ENCODE data around the gene MYO1B.

MYO1B gene

GRCh38 chr2:191264647-191265081 is 19.5 kb downstream of the MYO1B start:
- DNase-seq = no peak

GRCh38 chr2:191265311-191266170 is 20.3 kb downstream of the MYO1B start:
- DNase-seq = no peak

- DNase-seq = no peak
Observed at GRCh38 chr2:191266201-191266600, 21.0 kb downstream of the MYO1B start.

DNA sequence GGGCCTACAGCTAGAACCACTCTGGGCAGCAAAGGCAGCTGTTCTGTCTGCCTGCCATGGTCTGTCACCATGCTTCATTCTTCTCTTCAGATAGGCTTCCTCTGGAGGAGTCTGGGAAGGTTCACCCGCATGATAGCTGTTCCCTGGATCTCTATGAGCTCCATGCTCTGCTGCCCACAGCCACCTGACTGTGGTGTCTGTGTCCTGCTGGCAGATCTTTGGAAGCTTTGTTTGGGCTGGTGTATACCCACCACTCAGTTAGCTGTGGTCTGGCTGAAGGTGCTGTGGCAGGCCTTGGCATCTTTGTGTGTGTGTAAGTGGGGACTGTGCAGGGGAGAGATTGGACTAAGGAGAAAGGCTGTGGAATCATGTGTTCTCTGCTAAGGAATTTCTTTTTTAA is 23.4 kb downstream of the MYO1B start:
- no peak for DNase-seq

GRCh38 chr2:191270306-191271161 is 25.3 kb downstream of the MYO1B start:
- DNase-seq = no peak

DNA sequence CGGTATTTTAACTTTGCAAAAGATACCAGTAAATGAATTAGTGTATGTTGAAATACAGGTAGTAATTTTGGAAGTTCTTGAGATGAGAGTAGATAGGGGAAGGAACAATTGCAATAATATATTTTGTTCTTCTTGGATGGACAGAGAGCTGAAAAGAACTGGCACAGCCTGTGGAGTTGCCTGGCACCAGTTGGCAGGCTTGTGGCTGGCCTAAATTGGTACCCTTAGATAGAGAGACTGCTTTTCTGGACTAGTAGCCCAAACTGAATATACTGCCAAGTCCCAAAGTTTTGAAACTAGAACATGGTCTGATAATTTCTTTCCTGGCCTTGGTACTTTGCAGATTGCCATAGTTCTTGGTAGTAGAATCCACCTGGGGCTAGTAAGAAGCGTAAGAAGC is 26.9 kb downstream of the MYO1B start:
- DNase-seq = no peak

DNA sequence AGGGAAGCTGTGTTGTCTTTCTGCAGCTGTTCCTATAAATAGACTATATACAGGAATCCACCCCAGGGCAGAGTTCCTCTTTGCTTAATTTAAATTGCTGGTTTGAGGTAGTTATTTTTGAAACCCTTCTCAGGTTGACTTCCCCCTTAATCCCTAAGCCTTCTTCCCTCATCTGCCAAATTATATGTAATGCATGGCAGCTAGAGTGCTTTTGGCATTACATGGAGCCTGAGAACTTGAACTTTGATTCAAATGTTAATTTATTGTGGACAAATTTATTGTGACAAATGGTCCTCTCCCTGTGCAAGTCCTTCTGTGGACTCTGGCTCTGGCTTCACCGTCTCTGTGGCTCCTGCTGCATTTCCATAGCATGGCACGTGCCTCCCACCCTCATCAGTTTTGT is 29.2 kb downstream of the MYO1B start:
- DNase-seq = no peak

DNA sequence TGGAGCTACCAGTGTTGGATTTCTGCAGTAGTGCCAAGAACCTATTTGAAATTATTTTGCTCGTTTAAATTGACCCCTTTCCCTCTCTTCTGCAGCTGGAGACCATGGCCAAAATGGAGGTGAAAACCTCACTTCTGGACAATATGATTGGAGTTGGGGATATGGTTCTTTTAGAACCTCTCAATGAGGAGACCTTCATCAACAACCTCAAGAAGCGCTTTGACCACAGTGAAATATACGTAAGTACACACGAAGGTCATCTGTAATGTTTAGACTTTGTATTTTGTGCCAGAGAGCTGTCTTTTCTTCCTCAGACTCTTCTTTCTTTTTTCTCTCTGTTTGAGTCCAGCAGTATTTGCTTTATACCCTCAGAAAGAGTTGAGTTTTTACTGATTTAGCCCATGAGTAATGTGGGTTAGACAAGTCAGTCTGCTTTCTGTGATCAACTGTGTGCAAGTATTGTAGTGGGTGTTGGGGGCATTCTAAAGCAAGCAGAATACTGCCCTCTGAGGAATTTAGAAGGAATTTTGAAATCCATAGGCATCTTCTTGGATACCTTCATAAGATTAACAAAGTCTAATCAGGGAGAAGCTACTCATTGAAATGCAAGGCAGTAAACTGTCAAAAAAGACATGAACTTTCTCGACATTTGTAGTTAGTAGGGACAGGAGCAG is 31.7 kb downstream of the MYO1B start:
- DNase-seq = no peak

DNA sequence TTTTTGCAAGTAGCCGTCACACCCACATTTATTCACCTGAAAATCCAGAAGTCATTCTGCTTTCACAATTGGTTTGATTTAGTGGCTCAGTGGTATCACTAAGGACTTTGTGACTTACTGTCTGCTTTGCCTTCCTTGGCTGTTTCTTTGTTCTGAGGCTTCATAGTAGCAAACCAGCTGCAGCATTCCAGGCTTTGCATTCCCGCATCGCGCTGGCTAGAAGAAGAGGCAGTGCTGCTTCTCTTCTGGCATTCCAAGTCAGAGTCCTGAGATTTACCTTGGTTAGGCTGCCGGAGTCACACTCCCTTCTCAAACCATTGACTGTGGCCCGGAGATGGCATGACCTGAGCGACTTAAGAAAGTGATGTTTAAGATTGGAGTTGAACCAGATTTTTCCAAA is 35.1 kb downstream of the MYO1B start:
- no peak for DNase-seq

- DNase-seq = no peak
Observed at GRCh38 chr2:191280834-191281756, 35.9 kb downstream of the MYO1B start.

GRCh38 chr2:191285252-191285651 is 40.0 kb downstream of the MYO1B start:
- no peak for DNase-seq

GRCh38 chr2:191287820-191288219 is 42.6 kb downstream of the MYO1B start:
- DNase-seq = no peak

DNA sequence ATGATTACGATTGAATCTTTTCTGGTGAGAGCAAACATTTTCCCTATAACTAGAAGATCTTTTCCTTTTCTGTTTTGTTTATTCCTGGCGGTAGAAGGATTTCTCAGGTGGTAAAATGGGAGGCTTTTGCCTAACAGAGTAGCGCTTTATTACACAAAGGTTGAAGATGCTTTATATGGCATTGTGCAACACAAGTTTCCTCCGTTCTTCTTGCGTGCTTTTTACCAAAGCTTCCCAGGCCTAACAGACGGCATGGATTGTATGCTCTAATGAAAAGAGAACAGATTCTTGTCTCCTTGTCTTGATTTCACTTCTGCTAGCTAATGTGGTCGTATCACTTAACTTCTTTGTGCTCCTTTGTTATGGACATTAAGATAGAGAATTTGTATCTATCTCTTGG is 43.8 kb downstream of the MYO1B start:
- DNase-seq = no peak

- DNase-seq = no peak
Observed at GRCh38 chr2:191291471-191291870, 46.3 kb downstream of the MYO1B start.

DNA sequence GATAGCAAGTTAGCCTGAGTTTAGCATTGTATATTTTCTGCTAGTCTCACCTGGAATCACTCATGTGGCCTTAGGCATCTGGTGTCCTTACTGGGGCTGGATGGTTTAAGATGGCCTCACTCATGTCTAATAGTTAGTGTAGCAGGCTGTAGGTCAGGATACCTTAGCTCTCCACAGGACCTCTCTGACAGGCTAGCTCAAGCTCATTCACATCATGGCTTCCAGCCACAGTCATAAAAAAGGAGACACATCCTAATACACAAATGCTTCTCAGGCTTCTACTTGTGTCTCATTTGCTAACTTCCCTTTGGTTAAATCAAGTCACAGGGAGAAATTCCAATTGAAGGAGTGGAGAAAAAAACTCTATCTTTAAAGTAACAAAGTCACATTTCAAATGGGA is 47.7 kb downstream of the MYO1B start:
- no peak for DNase-seq

GRCh38 chr2:191295088-191295487 is 49.9 kb downstream of the MYO1B start:
- DNase-seq = no peak

DNA sequence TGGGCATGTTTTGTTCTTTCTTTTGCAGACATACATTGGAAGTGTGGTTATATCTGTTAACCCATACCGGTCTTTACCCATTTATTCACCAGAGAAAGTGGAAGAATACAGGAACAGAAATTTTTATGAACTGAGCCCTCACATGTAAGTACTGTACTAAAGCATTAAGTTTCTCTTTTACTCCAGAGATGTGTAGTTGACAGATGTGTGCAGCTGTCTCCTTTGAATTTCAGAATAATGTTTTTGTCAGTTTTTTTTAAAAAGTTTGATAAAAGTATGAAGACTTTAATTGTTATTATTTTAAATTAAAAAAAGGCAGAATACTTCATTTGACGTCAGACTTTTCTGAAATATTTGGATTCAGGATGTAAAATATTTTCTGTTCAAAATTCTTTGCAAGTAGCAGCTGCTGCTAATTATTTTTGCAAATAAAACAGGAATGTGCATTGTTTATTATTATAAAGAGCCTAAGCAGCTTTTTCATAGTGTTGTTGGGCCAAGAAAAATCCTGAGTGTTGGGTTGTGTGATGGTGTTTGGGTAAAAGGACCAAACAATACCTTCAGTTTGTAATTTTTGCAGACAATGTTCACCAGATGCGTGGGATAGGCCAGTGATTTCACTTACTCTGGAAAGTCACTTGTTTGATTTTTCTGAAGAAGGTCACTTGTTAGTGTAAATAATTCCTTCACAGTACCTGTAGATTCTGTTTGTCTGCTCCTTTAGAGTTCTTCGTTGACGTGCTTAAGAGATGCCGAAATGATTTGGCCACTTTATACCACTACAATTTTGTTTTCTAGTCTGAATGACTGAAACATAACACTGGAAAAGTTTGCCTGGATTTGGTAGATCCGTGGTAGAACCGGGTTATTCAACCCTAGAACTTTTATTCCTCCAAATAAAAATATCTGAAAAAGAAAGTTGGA is 51.1 kb downstream of the MYO1B start:
- no peak for DNase-seq

- no peak for DNase-seq
Observed at GRCh38 chr2:191297033-191297432, 51.8 kb downstream of the MYO1B start.

DNA sequence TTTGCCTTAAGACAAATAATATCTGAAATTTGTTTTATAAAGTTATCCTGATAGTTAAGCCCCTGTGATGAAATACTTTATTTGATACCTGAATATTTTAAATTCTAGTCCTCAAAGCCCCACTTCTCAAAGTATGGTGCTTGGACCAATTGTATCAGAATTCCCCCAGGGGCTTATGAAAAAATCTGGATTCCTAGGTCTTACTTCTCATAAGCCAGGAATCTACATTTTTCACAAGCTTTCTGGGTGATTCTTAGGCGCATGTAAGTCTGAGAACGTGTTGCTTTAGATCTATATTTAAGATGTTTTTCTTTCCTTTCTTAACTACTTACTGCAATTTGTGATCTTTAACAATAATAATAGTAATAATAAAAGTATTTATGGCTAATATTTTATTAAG is 53.1 kb downstream of the MYO1B start:
- no peak for DNase-seq

GRCh38 chr2:191299010-191299409 is 53.8 kb downstream of the MYO1B start:
- no peak for DNase-seq

- DNase-seq = no peak
Observed at GRCh38 chr2:191299866-191300265, 54.7 kb downstream of the MYO1B start.
